ENCODE measurements around the gene EDN1.

DNA sequence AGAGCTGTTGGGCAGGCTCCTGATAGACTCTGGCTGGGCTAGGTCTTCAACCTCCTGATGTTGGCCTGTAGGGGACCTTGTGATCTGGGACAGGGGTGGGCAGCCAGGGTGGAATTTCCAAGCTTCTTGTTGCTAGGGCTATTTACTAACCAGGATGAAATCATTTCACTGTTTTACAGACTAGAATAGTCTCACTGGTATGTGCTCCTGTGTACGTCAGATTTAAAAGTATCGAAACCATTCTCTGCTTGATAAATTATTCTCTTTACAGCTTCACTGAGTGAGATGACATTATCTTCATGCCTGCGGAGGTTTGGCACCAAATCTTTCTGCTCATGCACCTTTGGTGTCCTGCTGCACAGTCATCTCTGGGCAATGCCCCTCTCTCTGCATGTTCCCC lies 10.9 kb downstream of the EDN1 start:
- TF ChIP-seq, protein P1, sequence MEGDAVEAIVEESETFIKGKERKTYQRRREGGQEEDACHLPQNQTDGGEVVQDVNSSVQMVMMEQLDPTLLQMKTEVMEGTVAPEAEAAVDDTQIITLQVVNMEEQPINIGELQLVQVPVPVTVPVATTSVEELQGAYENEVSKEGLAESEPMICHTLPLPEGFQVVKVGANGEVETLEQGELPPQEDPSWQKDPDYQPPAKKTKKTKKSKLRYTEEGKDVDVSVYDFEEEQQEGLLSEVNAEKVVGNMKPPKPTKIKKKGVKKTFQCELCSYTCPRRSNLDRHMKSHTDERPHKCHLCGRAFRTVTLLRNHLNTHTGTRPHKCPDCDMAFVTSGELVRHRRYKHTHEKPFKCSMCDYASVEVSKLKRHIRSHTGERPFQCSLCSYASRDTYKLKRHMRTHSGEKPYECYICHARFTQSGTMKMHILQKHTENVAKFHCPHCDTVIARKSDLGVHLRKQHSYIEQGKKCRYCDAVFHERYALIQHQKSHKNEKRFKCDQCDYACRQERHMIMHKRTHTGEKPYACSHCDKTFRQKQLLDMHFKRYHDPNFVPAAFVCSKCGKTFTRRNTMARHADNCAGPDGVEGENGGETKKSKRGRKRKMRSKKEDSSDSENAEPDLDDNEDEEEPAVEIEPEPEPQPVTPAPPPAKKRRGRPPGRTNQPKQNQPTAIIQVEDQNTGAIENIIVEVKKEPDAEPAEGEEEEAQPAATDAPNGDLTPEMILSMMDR (conservative IDR thresholded peaks at IDR 0.05): no peak
- TF ChIP-seq ZFX (IDR thresholded peaks at IDR 0.05): no peak

All from C4-2B (cell line).